ENCODE data around the gene GUCY2C.
A peak's percentile ranks its signal among the peaks of the same experiment; 100 is the strongest.

GUCY2C gene

GRCh38 chr12:14635776-14636175, 60.6 kb downstream of the GUCY2C start:
- no peak for TF ChIP-seq CTCF (IDR thresholded peaks at IDR 0.05; ENCODE audit: low read depth, low read length, missing control alignments)
- DNase-seq (ENCODE audit: low read depth): no peak
- H3K4me3 ChIP-seq (ENCODE audit: low read depth, low read length): no peak overlapping the region

GRCh38 chr12:14630793-14631192, 65.6 kb downstream of the GUCY2C start:
- H3K4me3 ChIP-seq (ENCODE audit: low read depth, low read length): no peak overlapping the region
- TF ChIP-seq CTCF (IDR thresholded peaks at IDR 0.05; ENCODE audit: low read depth, low read length, missing control alignments): no peak
- DNase-seq (ENCODE audit: low read depth): no peak

- DNase-seq (ENCODE audit: low read depth): peak; percentile 40
- no peak overlapping the region for H3K4me3 ChIP-seq (ENCODE audit: low read depth, low read length)
- TF ChIP-seq CTCF (IDR thresholded peaks at IDR 0.05; ENCODE audit: low read depth, low read length, missing control alignments): peak; percentile 100
These were observed 66.3 kb downstream of the GUCY2C start for GRCh38 chr12:14629832-14630710.

- no peak overlapping the region for H3K4me3 ChIP-seq (ENCODE audit: low read depth, low read length)
- no peak for TF ChIP-seq CTCF (IDR thresholded peaks at IDR 0.05; ENCODE audit: low read depth, low read length, missing control alignments)
- DNase-seq (ENCODE audit: low read depth): no peak
These were observed 67.6 kb downstream of the GUCY2C start for GRCh38 chr12:14628771-14629170.

- peak; percentile 70 for DNase-seq (ENCODE audit: low read depth)
- no peak for TF ChIP-seq CTCF (IDR thresholded peaks at IDR 0.05; ENCODE audit: low read depth, low read length, missing control alignments)
- no peak overlapping the region for H3K4me3 ChIP-seq (ENCODE audit: low read depth, low read length)
These were observed 74.6 kb downstream of the GUCY2C start for GRCh38 chr12:14621826-14622225.

- no peak for DNase-seq (ENCODE audit: low read depth)
- no peak overlapping the region for H3K4me3 ChIP-seq (ENCODE audit: low read depth, low read length)
- no peak for TF ChIP-seq CTCF (IDR thresholded peaks at IDR 0.05; ENCODE audit: low read depth, low read length, missing control alignments)
These were observed 76.5 kb downstream of the GUCY2C start for GRCh38 chr12:14619741-14620501.

Data from GM12864 (cell line).